Left renal cortex interstitium (tissue), 4 donors: Measurements from ENCODE around the gene DIP2C. TPM values are rescaled to one million over a fixed set of nuclear protein-coding genes. Genes with fewer than 3 reads are reported as not detected.
"Not testable (repeated sequence)": the region's sequence is repeated elsewhere in the genome, so short reads cannot be mapped to it uniquely, and the experiment has no call there.

ENCODE experiments used
- DNase-seq, 4 donors: peaks; one replicate each; pipeline ENCODE4 v3.0.0-alpha.2; 2013; ENCODE audit warnings: low read depth in 4 of 4, low spot score in 2 of 4, missing footprints in 1 of 4
- polyA plus RNA-seq, 4 donors: library from polyadenylated mRNA; unstranded; fragments of 120-200 nt; gene quantifications; one replicate each; pipeline ENCODE4 v1.2.1, GENCODE V29; 2013; ENCODE audit not compliant: insufficient read length in 4 of 4

Gene DIP2C
- polyA plus RNA-seq, 4 donors, result 19.4 to 23.6 (median 20.2) TPM

DNA sequence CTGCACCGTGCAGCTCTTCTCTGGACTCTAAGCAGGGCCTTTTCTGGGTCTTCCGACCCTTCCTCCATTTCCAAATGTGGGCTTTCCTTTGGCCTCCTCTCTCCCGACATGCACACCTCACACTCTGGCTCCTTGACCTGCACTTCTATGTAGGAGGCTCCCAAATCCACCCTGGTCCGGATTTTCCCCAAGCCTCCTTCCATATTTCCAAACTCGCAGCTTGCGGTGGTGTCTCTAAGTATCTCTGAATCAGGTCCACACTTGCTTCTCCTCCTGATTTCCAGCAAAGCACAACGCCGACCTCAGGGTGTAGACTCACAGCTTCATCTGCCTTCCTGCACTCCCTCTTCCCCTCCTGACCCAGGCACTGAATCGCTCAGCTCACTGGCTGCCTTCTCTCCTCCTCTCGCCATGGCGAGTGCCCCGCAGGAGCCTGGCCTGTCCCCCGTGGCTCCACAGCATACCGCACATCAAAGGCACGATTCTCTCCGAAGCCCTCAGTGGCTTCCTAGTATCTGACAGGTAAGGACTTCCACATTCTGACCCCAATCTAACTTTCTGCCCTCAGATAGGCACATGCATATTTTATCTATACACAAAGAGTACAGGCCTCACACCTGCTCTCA is 27.8 kb downstream of the DIP2C start:
- DNase-seq, result no peak

DNA sequence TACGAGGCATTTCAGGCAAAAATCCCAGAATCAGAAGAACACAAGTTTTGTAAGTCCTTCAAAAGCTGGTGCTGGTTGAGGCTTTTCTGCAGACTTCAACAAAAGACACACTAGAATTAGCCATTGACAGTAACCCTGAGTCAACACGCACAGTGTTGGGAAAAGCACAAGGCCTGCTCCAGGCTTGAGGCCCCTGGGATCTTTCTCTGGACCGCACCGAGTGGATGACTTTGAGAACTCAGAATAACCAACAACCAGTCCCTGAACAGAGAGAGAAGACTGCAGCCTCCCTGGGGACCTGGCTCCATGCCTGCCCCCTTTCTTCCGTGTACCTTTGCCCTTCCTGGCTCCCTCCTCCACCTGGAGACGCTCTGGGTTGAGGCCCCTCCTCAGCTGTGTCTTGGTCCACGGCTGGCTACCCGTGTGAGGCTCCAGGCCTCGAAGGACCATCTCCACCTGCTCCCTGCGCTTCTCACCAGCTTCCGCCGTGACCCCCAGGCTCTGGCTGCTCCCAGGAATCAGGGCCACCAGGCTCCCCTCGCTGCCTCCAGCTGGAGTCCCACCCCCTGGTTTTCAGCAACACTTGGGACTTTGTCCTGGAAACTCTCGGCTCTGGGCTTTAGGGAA is 28.4 kb downstream of the DIP2C start:
- no peak for DNase-seq

DNA sequence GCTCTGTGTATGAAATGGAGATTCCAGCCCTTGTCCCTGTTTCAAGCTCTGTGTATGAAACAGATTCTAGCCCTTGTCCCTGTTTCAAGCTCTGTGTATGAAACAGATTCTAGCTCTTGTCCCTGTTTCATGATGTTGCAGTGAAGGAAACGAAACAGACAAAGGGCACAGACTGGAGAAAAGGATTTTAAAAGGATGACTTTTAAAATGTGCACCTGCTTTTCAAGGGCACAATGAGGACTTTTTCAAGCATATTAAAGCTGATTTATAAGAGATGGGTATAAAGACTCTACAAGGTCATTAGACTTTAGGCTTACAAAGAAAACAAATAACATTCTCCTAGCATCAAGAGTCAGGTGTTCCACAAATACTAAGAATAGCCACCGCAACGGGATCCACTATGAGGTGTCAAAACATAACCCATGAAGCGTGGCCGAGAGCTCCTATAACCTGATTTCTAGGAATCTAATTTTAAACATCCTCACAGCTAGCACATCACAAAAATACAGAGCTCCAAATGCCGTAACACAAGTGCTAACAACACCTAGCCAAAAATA is 29.0 kb downstream of the DIP2C start:
- no peak for DNase-seq

DNA sequence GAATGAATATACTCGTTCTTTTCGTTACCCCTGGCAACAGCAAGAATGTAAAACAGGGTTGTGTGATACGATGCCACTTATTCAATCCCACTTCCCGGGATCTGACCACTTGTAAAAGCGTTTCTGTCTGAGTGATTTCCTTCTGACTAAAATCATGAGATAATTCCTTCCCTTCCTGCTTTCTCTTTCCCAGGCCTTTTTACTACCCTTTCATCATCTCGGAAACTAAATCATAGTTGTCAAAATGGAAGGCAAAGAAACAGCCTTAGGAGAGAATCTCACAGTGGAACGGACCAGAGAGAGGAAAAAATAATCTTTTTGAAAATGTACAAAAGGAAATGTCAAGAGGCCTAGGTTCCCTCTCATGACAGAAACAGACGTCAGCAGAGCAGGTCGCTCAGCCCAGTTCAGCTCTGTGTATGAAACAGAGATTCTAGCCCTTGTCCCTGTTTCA is 29.8 kb downstream of the DIP2C start:
- no peak for DNase-seq

DNA sequence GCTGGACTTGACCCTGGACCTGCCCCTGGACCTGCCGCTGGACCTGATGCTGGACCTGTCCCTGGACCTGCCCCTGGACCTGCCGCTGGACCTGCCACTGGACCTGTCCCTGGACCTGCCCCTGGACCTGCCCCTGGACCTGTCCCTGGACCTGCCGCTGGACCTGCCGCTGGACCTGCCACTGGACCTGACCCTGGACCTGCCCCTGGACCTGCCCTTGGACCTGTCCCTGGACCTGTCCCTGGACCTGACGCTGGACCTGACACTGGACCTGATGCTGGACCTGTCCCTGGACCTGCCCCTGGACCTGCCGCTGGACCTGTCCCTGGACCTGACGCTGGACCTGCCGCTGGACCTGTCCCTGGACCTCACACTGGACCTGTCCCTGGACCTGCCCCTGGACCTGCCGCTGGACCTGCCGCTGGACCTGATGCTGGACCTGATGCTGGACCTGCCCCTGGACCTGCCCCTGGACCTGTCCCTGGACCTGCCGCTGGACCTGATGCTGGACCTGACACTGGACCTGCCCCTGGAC is 31.6 kb downstream of the DIP2C start:
- not testable (repeated sequence) for DNase-seq

DNA sequence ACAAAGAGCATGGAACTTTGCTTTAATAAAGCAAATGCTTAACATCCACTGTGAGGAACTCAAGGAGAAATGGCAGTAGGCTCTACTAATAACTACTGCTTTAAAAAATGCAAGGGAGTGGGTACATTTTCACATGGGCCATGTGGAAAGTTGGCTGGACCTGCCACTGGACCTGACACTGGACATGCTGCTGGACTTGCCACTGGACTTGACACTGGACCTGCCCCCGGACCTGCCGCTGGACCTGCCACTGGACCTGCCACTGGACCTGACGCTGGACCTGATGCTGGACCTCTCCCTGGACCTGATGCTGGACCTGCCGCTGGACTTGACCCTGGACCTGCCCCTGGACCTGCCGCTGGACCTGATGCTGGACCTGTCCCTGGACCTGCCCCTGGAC is 32.6 kb downstream of the DIP2C start:
- no peak for DNase-seq

DNA sequence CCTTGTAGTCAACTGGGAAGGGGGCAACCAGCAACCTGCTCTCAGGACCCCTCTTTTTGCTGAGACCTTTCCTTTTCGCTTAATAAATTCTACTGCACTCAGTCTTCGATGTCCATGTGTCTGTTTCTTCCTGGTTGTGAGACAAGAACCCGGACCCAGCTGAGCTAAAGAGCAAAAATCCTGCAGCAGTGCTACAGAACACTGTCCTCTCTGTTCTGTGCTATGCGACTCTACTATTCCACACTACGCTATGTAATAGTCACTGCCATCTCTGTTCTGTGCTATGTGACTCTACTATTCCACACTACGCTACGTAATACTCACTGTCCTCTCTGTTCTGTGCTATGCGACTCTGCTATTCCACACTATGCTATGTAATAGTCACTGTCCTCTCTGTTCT is 34.3 kb downstream of the DIP2C start:
- DNase-seq, result no peak

DNA sequence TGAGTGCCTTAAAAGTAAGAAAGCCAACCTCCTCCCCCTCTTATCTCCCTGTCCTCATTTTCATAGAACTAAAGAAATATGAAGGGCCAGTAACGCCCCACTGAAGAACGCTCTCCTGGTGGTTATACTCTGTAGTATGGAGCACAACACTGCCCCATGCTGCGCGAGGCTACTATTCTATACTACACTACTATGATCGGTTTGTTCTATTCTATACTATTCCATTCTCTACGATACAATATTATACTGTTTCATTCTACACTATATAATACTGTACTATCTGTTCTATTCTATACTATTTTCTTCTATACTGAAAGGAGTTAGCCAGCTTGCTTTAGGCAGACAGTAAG is 34.8 kb downstream of the DIP2C start:
- no peak for DNase-seq

DNA sequence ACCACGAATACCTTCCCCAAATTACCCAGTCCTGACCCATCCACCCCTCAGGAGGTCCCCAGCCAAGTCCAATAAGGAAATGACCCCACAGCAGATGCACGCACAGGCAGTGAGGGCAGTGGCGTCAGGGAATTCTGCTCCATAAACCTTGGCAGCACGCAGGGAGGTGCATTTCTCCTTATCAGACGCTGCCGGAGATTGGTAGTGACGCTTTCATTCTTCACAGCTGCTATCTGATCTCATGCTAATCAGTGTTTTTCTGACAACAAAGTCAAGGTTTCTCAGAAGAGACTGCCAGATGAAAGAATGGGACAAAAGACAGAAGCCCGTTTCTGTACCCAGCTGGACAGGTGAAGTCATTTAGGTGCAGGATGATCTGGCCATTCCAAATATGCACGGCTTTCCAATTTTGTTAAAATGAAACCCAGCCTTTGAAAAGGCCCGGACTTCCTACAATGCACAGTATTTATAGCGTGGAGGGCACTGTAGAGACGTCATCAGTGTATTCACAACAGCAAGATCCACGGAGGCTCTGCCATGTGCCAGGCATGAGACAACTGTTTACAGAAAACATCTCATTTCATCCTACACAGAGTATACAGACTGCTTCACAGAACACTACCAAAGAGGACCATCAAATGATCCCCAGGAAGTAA is 35.3 kb downstream of the DIP2C start:
- no peak for DNase-seq

DNA sequence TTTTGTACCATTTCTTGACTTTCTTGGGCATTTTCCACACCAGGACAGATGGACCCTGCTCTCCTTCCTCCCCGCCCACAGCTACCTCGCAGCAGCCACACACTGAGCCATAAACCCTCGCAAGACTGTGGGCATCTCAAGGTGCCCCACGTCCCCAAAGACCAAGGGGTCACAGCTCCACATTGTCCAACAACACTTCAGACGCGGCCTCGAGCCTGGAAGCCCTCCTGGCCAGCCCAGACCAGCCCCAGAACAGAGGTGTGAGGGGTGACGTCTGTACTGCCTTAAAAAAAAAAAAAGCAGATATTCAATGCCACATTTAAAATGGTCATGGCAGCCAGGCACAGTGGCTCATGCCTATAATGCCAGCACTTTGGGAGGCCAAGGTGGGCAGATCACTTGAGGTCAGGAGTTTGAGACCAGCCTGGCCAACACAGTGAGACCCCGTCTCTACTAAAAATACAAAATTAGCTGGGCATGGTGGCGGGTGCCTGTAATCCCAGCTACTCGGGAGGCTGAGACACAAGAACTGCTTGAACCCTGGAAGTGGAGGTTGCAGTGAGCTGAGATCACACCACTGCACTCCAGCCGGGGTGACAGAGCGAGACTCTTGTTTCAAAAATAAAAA is 36.5 kb downstream of the DIP2C start:
- not testable (repeated sequence) for DNase-seq

DNA sequence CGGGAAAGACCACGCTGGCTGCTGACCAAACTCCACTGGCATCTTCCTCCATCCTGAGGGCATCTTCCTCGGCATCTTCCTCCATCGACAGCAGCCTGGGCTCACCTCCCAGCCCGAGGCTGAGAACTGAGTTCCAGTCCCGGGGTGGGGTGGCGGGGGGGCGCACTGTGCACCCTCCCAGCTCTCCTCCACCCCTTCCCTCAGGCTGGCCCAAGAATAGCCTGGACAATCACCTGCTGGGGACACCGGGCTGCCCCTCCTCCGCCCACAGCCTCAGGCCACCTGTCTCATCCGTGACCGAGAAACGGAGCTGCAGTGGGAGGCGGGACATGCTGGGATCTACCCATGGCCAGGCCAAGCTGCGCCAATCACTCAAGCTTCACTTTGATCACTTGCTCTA is 37.2 kb downstream of the DIP2C start:
- no peak for DNase-seq

DNA sequence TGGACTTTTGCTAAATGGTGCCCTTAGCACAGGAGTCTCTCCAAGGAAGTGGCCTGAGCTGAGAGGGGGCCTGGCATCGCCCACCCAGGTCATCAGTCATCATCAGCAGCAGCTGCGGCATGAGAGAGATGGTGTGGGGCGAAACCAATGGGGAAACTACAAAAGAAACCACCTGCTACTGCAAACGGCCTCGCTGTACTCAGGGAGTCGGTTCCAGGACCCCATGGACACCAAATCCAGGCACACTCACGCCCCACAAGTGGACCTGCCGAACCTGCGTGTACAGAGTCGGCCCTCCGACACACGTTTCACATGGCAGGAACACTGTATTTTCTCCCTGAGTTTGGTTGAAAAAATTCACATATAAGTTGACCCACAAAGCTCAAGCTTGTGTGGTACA is 37.8 kb downstream of the DIP2C start:
- no peak for DNase-seq

DNA sequence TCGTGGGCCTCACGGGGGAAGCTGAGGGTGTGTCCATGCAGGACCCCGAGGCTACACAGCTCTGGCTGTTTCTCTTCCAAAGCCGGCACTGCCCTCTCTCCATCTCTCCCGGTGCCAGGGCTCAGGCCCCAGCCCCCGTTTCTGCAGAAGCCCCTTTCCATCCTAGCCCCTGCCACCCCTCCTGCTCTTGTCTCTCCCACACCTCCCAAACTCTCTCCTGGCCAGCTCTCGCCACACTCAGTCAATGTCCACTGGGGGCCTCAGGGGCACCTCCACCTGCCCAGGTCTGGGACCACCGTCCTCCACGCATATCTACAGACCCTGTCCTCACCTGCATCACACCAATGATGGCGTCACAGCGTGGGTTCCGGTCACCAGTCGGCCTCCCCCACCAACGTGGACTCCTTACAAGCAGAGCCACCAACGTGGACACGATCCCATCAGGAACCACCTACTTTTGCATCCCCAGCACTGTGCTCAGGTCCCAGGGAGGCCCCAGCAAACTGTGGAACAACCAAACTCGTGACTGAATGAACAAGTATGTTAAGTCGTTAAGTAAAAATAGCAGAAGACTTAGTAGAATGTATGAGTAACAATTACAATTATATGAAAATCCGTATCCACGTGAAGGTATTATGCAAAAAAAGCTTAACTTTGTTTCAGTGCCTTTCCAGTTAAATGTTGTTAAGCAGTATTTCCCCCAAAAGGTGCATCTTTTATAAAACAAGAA is 38.4 kb downstream of the DIP2C start:
- no peak for DNase-seq

DNA sequence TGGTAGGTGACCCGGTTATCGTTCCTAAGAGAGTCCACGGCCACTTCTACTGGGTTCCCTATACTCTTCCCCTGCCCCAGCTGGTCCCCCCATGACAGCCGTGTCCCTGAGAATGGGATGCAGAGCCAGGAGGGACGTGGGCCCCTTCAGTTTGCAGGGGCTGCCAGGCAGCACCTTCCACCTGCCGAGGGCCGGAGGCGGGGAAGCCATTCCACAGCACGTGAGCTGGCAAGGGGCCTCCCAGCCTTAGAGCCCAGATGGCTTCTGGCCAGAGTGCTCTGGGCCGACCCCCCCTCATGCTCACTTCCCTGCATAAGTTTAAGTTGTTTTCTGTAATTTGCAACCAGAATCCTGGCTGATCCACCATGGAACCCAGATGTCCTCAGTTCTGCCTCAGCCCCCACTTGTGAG is 39.0 kb downstream of the DIP2C start:
- no peak for DNase-seq

DNA sequence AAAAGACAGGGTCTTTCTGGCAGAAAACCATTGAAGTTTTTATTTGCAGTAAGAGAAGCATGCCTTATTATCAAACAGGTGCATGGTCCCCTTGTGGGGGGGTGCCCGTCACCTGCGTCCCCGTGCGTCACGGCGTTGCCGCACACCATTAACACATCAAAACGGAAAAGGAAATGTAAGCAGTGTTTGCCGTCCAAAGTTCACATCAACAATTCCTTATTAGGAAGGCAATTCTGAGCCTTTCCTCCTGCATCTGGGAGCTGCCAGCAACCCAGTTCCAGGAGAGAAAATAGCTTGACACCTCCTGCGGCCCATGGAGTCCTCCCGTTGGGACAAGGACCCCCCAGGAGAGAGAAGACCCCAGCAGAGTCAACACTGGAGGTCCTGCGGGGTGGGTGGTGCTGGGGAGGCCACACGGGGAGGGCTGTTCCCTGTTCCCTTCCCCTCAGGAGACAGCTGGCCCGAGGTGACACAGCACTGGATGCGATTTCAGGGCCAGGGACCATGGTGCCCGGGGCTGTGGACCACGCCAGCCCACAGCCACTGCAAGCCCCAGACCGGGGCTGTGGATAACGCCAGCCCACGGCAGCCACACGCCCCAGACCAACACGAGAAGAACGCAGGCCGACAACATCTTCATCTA is 39.5 kb downstream of the DIP2C start:
- no peak for DNase-seq

DNA sequence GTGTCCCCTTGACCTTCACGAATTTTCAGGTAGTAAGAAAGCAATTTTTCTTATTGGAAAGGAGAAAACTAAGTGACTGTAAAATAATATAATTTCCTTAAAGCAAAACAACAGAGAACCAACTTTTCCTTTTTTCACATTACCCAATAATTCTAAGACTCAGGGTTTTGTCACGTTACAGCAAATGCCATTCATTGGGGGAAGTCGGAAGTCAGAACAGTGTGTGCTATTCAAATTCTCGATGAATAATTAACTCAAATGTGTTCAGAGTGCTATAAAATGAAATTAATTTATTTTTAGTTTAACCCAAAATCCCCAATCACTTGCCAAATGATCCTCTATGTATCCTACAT is 40.0 kb downstream of the DIP2C start:
- DNase-seq, result no peak

DNA sequence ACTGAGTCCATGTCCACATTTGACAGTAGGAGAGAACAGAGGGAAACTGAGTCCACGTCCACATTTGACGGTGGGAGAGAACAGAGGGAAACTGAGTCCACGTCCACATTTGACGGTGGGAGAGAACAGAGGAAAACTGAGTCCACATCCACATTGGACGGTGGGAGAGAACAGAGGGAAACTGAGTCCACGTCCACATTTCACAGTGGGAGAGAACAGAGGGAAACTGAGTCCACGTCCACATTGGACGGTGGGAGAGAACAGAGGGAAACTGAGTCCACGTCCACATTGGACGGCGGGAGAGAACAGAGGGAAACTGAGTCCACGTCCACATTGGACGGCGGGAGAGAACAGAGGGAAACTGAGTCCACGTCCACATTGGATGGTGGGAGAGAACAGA is 42.4 kb downstream of the DIP2C start:
- not testable (repeated sequence) for DNase-seq

DNA sequence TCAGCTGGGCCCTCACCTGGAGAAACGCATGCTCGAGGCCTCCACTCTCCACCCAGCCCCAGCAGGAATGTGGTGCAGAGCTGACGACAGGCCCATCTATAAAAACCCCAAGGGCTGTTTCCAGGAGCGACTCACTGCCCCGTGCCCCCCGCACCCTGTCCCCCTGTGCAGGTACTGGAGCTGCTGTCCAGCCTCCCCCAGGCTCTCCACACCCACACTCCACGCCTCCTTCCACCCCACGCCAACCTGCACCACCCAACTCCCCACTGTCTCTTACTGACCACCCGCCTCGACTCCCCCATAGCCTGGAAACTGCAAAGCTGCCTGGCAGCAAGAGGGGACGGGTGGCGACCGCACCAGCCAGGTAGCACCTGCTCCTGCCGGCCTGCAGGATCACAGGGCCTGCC is 43.3 kb downstream of the DIP2C start:
- DNase-seq, result no peak

DNA sequence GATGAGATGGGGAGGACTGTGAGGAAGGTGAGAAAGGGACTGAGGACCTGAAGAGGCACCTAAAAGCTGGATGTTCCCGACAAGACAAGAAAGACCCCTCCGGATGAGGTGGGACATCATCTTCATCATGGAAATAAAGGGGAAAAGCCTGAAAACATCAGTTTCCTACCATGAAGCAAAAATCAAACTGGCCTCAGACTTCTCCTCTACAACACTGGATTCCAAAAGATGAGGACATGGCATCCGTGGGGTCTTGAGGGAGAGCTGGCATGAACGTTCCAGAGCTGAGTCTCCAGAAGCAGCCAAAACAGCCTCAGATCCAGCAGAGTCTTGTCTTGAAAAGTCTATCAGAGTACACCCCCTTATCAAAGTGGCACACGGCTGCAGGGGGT is 44.5 kb downstream of the DIP2C start:
- no peak for DNase-seq
